T47D (cell line): ENCODE results near the gene YWHAG.
A peak's percentile ranks its signal among the peaks of the same experiment; 100 is the strongest.
"Not testable (repeated sequence)": the region's sequence is repeated elsewhere in the genome, so short reads cannot be mapped to it uniquely, and the experiment has no call there.

Source experiments
- DNase-seq, 2 experiments: peaks; one replicate each; pipeline versions ENCODE4 v3.0.0 to v3.0.0-alpha.2; 2011 to 2012; ENCODE audit warnings: low read depth in 1 of 2, low spot score in 1 of 2
- JUND ChIP-seq: IDR thresholded peaks from 2 replicates; pipeline ENCODE4 v1.6.1; 2012; ENCODE audit warnings: low read depth
- in situ Hi-C: cut with HindIII; loops from 2 replicates; pipeline ENCODE4 v1.10.0; 2016; ENCODE audit warnings: low sequenced_read_pairs, low pct_unique_long_range_greater_than_20kb

The YWHAG gene

DNA sequence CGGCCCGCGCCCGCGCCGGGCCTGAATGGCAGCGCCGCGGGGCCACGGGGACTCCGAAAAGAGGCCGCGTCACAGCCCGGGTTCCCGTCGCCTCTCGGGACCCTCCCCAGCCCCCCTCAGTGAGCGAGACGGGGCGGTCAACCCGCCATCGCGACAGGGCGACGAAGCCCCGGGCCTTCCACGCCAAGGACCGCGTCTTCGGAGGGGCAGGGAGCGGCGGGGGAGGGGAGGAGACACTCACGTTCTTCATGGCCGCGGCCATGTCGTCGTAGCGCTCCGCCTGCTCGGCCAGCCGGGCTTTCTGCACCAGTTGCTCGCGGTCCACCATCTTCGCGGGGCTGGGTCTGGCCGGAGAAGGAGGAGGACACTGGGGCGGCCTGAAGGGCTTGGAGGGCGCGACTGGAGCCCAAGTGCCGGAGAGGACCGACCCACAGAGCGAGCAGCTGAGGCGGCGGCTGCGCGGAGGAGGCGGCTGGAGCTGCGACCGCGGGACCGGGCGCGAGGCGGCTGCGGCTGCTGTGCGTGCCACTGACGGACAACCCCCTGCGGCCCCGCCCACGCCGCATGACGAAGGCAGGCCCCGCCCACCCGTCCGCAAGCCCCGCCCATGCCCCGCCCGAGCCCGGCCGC, at the start of gene YWHAG:
Gene YWHAG, minus strand, starts transcription at position 511 of the 630 bp plus-strand sequence. Its CDS starts 183 bp downstream, at position 328.
- in situ Hi-C loops: no loop called here
- DNase-seq: peak; percentile 67 to 91
- no peak for TF ChIP-seq JUND

DNA sequence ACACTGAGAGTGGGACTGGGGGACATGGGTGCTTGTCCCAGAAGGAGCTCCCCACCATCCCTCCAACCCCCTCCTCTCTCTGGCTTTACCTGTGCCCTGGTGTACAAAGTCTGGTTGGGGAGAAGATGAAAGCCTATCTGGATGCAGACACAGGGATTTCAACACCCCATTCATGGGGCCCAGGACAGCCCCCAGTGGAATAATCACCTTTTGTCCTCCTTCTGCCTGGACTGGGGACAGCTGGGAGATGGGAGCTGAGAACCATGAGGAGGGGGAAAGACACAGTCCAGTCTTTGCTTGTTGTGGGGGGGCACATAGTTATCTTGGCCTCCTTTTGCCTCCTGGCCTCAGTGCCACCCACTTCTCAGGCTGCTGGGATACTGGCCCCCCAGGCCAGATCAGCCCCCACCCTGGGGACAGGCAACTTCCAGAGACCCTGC, 49.4 kb upstream of the YWHAG start:
- no peak for TF ChIP-seq JUND
- DNase-seq: no peak
- in situ Hi-C loops: no loop called here

DNA sequence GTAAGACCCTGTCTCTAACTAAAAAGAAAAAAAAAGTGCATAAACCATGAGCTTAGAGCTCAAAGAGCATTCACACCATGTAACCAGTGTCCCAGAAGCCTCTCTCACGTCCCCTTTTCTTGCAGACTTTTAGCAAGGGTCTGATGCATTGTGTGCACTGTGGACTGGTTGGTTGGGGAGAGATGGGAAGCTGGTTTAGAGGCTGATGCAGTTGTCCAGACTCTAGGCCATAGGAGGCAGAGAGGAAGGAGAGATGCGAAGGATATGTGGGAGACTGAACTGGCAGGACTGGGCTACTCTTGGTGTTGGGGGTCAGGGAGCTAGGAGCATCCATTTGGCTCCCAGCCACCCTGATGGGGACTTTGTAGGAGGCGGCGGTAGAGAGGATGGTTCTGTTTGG, 48.9 kb upstream of the YWHAG start:
- no peak for TF ChIP-seq JUND

GRCh38 chr7:76405738-76406137, 46.9 kb upstream of the YWHAG start:
- no peak for TF ChIP-seq JUND
- in situ Hi-C loops: no loop called here
- no peak for DNase-seq

More for the DNA sequence above, 48.9 kb upstream of the YWHAG start:
- no peak for DNase-seq
- in situ Hi-C loops: no loop called here

GRCh38 chr7:76403780-76404494, 45.1 kb upstream of the YWHAG start:
- no peak for DNase-seq
- in situ Hi-C loops: no loop called here

GRCh38 chr7:76403097-76403496, 44.3 kb upstream of the YWHAG start:
- DNase-seq, in situ Hi-C loops: not testable (repeated sequence)

More at GRCh38 chr7:76403780-76404494, 45.1 kb upstream of the YWHAG start:
- TF ChIP-seq JUND: no peak

- in situ Hi-C loops: no loop called here
- TF ChIP-seq JUND: no peak
Measured at GRCh38 chr7:76400248-76400647, 41.5 kb upstream of the YWHAG start.

GRCh38 chr7:76397409-76398183, 38.8 kb upstream of the YWHAG start:
- DNase-seq: peak; percentile 93
- in situ Hi-C loops: no loop called here
- no peak for TF ChIP-seq JUND

More at GRCh38 chr7:76400248-76400647, 41.5 kb upstream of the YWHAG start:
- DNase-seq: no peak

GRCh38 chr7:76396864-76397263, 38.1 kb upstream of the YWHAG start:
- TF ChIP-seq JUND: no peak
- no peak for DNase-seq
- in situ Hi-C loops: no loop called here

DNA sequence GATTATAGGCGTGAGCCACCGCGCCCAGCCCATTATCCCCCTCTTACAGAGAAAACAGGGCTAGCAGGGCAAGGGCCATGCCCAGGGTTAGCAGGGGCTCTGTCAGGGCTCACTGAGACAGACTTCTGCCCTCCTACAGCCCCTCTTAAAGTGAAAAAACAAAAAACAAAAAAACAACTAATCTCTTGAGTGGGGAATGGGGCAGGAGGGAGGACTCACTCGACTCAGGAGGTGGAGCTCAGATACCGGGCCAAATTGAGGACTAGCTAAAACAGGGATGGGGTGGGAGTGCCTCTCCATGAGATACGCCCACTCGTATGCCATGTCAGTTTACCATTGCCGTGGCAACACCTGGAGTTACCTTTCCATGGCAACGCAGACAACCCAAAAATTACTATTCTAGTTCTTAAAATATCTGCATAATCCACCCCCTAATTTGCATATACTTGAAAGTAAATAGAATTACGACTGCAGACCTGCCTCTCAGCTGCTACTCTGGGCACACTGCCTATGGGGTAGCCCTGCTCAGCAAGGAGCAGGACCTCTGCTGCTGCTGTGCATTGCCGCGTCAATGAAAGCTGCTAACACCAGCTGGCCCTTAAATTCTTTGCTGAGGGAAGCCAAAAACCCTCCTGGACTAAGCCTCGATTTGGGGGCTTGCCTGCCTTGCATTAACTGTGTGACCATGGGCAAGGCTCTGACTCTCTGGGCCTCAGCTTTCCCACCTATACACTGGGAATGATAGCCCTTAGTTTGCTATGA, 37.4 kb upstream of the YWHAG start:
- in situ Hi-C loops: no loop called here
- TF ChIP-seq JUND: no peak
- DNase-seq: peak in 1 of 2 experiments; percentile 52

- DNase-seq, in situ Hi-C loops: not testable (repeated sequence)
Measured at GRCh38 chr7:76395605-76395964, 36.8 kb upstream of the YWHAG start.

DNA sequence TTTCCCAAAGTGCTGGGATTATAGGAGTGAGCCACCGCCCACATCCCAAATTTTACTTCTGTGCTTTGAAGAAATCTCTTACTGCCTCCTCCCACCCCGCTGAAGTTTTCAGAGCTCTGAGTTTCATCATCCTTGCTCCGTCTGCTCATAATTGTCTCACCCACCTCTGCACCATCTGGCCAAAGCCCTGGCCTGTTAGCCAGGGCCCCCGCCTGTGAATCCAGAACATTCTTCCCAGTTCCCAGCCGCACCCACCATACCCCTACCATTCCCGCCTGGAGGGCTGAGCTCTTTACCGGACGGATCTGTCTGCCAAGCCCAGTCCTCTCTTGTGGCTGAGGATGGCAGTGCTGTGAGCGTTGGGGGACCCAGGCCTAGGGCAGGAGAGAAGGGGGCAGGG, 36.2 kb upstream of the YWHAG start:
- no peak for TF ChIP-seq JUND
- in situ Hi-C loops: no loop called here
- DNase-seq: no peak
